RWPE2 (cell line): ENCODE measurements around the gene ANGPTL3.

Experiments used
- ATAC-seq: fragments of 200-7000 bp; cut with Tn5 transposase; 3 replicates; pipeline ENCODE4 v1.9.1; 2021; ENCODE audit warnings: low read depth
- DNase-seq: peaks from one replicate; pipeline ENCODE4 v3.0.0-alpha.2; 2020; ENCODE audit warnings: low spot score
- H3K27ac ChIP-seq: fragments of 450-650 bp; 2 replicates; pipeline ENCODE4 v1.5.1; 2017; ENCODE audit warnings: mild to moderate bottlenecking; ENCODE audit not compliant: poor library complexity, severe bottlenecking
- H3K27me3 ChIP-seq: fragments of 250-450 bp; sonication (Bioruptor Pico); 2 replicates; pipeline ENCODE4 v1.5.1; 2021; ENCODE audit warnings: mild to moderate bottlenecking, moderate library complexity; ENCODE audit not compliant: insufficient read depth, poor library complexity, severe bottlenecking
- H3K36me3 ChIP-seq: fragments of 250-450 bp; sonication (Bioruptor Pico); 2 replicates; pipeline ENCODE4 v1.5.1; 2020; ENCODE audit warnings: low read depth, mild to moderate bottlenecking, moderate library complexity
- H3K4me1 ChIP-seq: fragments of 250-450 bp; sonication (Bioruptor Pico); 2 replicates; pipeline ENCODE4 v1.5.1; 2021; ENCODE audit warnings: mild to moderate bottlenecking, moderate library complexity; ENCODE audit not compliant: insufficient read depth, poor library complexity, severe bottlenecking
- H3K4me3 ChIP-seq: fragments of 250-450 bp; sonication (Bioruptor Pico); 2 replicates; pipeline ENCODE4 v1.5.1; 2021; ENCODE audit warnings: mild to moderate bottlenecking, moderate library complexity; ENCODE audit not compliant: severe bottlenecking
- H3K9me3 ChIP-seq: fragments of 250-450 bp; sonication (Bioruptor Pico); 2 replicates; pipeline ENCODE4 v1.5.1; 2021; ENCODE audit warnings: mild to moderate bottlenecking, moderate library complexity; ENCODE audit not compliant: severe bottlenecking
- TF ChIP-seq, protein P1 (sequence below): fragments of 450-650 bp; IDR thresholded peaks from one replicate; pipeline ENCODE4 v1.5.1; 2017; ENCODE audit warnings: mild to moderate bottlenecking, moderate library complexity; ENCODE audit not compliant: poor library complexity, severe bottlenecking

The ANGPTL3 gene

DNA sequence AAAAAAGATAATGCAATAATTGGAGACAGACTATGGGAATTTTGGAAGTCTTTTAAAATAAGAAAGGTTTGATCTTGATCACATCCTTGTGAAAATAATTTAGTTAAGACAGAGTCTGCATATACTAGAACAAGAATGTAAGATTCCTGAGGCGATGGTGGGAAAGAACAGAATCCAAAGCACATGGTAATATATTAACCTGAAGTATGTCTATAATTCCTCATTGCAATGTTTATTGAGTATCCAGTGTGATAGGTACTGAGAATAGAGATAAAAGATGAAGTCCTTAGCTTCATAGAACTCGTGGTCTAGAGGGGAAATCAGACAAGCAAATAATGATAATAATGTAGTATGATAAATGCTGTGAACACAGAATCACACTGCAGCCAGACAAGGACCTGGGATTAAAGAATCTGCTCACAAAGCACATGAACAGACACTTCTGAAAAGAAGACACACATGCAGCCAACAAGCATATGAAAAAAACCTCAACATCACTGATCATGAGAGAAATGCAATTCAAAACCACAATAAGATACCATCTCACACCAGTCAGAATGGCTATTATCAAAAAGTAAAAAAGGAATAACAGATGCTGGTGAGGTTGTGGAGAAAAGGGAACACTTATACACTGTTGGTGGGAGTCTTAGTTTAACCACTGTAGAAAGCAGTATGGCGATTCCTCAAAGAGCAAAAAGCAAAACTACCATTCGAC, 6.9 kb upstream of the ANGPTL3 start:
- no peaks in the 10 kb centered on the region for H3K27me3 ChIP-seq
- TF ChIP-seq, protein P1, sequence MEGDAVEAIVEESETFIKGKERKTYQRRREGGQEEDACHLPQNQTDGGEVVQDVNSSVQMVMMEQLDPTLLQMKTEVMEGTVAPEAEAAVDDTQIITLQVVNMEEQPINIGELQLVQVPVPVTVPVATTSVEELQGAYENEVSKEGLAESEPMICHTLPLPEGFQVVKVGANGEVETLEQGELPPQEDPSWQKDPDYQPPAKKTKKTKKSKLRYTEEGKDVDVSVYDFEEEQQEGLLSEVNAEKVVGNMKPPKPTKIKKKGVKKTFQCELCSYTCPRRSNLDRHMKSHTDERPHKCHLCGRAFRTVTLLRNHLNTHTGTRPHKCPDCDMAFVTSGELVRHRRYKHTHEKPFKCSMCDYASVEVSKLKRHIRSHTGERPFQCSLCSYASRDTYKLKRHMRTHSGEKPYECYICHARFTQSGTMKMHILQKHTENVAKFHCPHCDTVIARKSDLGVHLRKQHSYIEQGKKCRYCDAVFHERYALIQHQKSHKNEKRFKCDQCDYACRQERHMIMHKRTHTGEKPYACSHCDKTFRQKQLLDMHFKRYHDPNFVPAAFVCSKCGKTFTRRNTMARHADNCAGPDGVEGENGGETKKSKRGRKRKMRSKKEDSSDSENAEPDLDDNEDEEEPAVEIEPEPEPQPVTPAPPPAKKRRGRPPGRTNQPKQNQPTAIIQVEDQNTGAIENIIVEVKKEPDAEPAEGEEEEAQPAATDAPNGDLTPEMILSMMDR, result no peak
- H3K36me3 ChIP-seq, result 0 out of 2 replicates have a peak, but pooled peaks cover 4% of the 10 kb centered on the region
- no peaks in the 10 kb centered on the region for H3K9me3 ChIP-seq
- H3K4me3 ChIP-seq, result no peak overlapping the region
- no peak for DNase-seq
- no peaks in the 10 kb centered on the region for H3K4me1 ChIP-seq
- no peak overlapping the region for H3K27ac ChIP-seq
- no peak for ATAC-seq

- no peaks in the 10 kb centered on the region for H3K4me1 ChIP-seq
- DNase-seq (no peak), ATAC-seq (no peak)
- H3K27ac ChIP-seq, result no peak overlapping the region
- no peaks in the 10 kb centered on the region for H3K27me3 ChIP-seq
- no peak overlapping the region for H3K4me3 ChIP-seq
- H3K9me3 ChIP-seq, result no peaks in the 10 kb centered on the region
- H3K36me3 ChIP-seq, result 0 out of 2 replicates have a peak, but pooled peaks cover 4% of the 10 kb centered on the region
- TF ChIP-seq, protein P1, result no peak
Measured at GRCh38 chr1:62590970-62591368, 6.4 kb upstream of the ANGPTL3 start.

- Histone ChIP-seq H3K9me3 (no peaks in the 10 kb centered on the region), H3K4me3 (no peak overlapping the region), H3K27me3 (no peaks in the 10 kb centered on the region), H3K36me3 (0 out of 2 replicates have a peak, but pooled peaks cover 4% of the 10 kb centered on the region), H3K4me1 (no peaks in the 10 kb centered on the region), H3K27ac (no peak overlapping the region)
- ATAC-seq (no peak), DNase-seq (no peak)
- TF ChIP-seq, protein P1, result no peak
Measured at GRCh38 chr1:62593825-62594394, 3.4 kb upstream of the ANGPTL3 start.

- H3K4me3 ChIP-seq, result no peak overlapping the region
- H3K4me1 ChIP-seq, result no peaks in the 10 kb centered on the region
- no peak overlapping the region for H3K27ac ChIP-seq
- no peak for ATAC-seq
- H3K27me3 ChIP-seq, result no peaks in the 10 kb centered on the region
- DNase-seq, result no peak
- H3K9me3 ChIP-seq, result no peaks in the 10 kb centered on the region
- H3K36me3 ChIP-seq, result 0 out of 2 replicates have a peak, but pooled peaks cover 4% of the 10 kb centered on the region
- TF ChIP-seq, protein P1, result no peak
Measured at GRCh38 chr1:62595647-62596046, 1.7 kb upstream of the ANGPTL3 start.

- H3K27ac ChIP-seq, result no peak overlapping the region
Measured at GRCh38 chr1:62599044-62599443, 1.7 kb downstream of the ANGPTL3 start.

More at GRCh38 chr1:62599044-62599443, 1.7 kb downstream of the ANGPTL3 start:
- ATAC-seq (no peak), DNase-seq (no peak)
- H3K4me1 ChIP-seq, result no peaks in the 10 kb centered on the region
- H3K9me3 ChIP-seq, result no peaks in the 10 kb centered on the region
- no peaks in the 10 kb centered on the region for H3K27me3 ChIP-seq
- no peaks in the 10 kb centered on the region for H3K36me3 ChIP-seq
- TF ChIP-seq, protein P1, result no peak
- no peak overlapping the region for H3K4me3 ChIP-seq
